B cell (primary cell): Measurements from ENCODE around the gene PSG4.

Experiments
- EZH2 ChIP-seq: IDR thresholded peaks from 2 replicates; pipeline ENCODE4 v1.6.1; 2012; ENCODE audit warnings: borderline replicate concordance, low read depth, mild to moderate bottlenecking, moderate library complexity, low read length; ENCODE audit not compliant: insufficient read depth, poor library complexity, severe bottlenecking
- TF ChIP-seq, protein P1 (sequence below): fragments of 200-600 bp; IDR thresholded peaks from one replicate; pipeline ENCODE4 v1.8.0; 2022; ENCODE audit warnings: antibody characterized with exemption, mild to moderate bottlenecking

DNA sequence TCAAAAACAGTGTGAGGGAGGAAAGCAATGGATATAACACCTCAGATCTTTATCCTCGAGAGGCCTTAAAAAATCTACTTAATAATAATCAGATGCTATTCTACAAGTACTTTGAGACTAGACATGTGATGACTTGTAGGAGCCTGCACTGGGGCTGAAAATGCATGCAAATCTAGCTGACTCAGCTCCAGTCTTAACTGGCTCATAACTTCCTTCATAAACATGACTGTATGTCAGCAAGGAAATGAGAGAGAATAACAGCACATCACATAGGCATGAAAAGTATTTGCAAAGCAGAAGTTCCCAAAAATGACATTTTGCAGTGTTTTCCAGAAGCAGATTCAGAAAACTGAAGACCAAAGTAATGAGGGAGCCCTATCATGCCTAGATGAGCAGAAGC lies 57.2 kb downstream of the PSG4 start:
- TF ChIP-seq, protein P1, sequence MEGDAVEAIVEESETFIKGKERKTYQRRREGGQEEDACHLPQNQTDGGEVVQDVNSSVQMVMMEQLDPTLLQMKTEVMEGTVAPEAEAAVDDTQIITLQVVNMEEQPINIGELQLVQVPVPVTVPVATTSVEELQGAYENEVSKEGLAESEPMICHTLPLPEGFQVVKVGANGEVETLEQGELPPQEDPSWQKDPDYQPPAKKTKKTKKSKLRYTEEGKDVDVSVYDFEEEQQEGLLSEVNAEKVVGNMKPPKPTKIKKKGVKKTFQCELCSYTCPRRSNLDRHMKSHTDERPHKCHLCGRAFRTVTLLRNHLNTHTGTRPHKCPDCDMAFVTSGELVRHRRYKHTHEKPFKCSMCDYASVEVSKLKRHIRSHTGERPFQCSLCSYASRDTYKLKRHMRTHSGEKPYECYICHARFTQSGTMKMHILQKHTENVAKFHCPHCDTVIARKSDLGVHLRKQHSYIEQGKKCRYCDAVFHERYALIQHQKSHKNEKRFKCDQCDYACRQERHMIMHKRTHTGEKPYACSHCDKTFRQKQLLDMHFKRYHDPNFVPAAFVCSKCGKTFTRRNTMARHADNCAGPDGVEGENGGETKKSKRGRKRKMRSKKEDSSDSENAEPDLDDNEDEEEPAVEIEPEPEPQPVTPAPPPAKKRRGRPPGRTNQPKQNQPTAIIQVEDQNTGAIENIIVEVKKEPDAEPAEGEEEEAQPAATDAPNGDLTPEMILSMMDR: no peak
- no peak for TF ChIP-seq EZH2
